NCI-H2029 treated with DMSO at 0.1 percent for 48 hours (cell line): ENCODE data around the gene ICAM2.
A peak's percentile ranks its signal among the peaks of the same experiment; 100 is the strongest.
"Not testable (repeated sequence)": the region's sequence is repeated elsewhere in the genome, so short reads cannot be mapped to it uniquely, and the experiment has no call there.

ENCODE experiments used
- DNase-seq: peaks from one replicate; lab custom pipeline; 2025; lab: John Stamatoyannopoulos, UW

ICAM2 gene

GRCh38 chr17:64009571-64010402, 10.6 kb downstream of the ICAM2 start:
- DNase-seq: no peak

- no peak for DNase-seq
Measured at GRCh38 chr17:64008830-64009229, 11.6 kb downstream of the ICAM2 start.

- no peak for DNase-seq
Measured at GRCh38 chr17:64008346-64008745, 12.1 kb downstream of the ICAM2 start.

- no peak for DNase-seq
Measured at GRCh38 chr17:64007838-64008282, 12.6 kb downstream of the ICAM2 start.

GRCh38 chr17:64007089-64007837, 13.2 kb downstream of the ICAM2 start:
- DNase-seq: not testable (repeated sequence)

GRCh38 chr17:64006361-64007088, 13.9 kb downstream of the ICAM2 start:
- DNase-seq: no peak

- peak; percentile 48 for DNase-seq
Measured at GRCh38 chr17:64005734-64006167, 14.7 kb downstream of the ICAM2 start.

- no peak for DNase-seq
Measured at GRCh38 chr17:64004903-64005733, 15.3 kb downstream of the ICAM2 start.

GRCh38 chr17:64004218-64004770, 16.1 kb downstream of the ICAM2 start:
- no peak for DNase-seq

- no peak for DNase-seq
Measured at GRCh38 chr17:64003526-64004121, 16.8 kb downstream of the ICAM2 start.

GRCh38 chr17:64002658-64003525, 17.5 kb downstream of the ICAM2 start:
- DNase-seq: no peak

- no peak for DNase-seq
Measured at GRCh38 chr17:64001763-64002529, 18.5 kb downstream of the ICAM2 start.

- no peak for DNase-seq
Measured at GRCh38 chr17:64001091-64001579, 19.3 kb downstream of the ICAM2 start.

GRCh38 chr17:63999680-64000531, 20.5 kb downstream of the ICAM2 start:
- no peak for DNase-seq

- DNase-seq: no peak
Measured at GRCh38 chr17:63998721-63999679, 21.4 kb downstream of the ICAM2 start.

GRCh38 chr17:63998050-63998720, 22.2 kb downstream of the ICAM2 start, which contains the start of gene PRR29:
PRR29 (plus strand) TSS chr17:63998351; CDS start chr17:63998365, 14 bp downstream.
- peak; percentile 16 for DNase-seq
